Measurements from ENCODE around the gene PCARE.

The PCARE gene

GRCh38 chr2:29060441-29060840 lies 13.9 kb downstream of the PCARE start:
- Histone ChIP-seq H3K4me1 (ENCODE audit: control insufficient read depth, insufficient read depth, low read length) (no peaks in the 10 kb centered on the region), H3K9me3 (ENCODE audit: control insufficient read depth, insufficient read depth, low read depth, low read length) (no peaks in the 10 kb centered on the region), H3K27ac (ENCODE audit: extremely low read depth, low read depth, low read length) (no peak overlapping the region), H3K36me3 (ENCODE audit: control insufficient read depth in 2 of 2, insufficient read depth in 1 of 2, low read length in 2 of 2) (no peaks in the 10 kb centered on the region), H3K4me3 (ENCODE audit: low read depth, low read length) (no peak overlapping the region)
- ChIA-PET POLR2A (no interaction called here), CTCF (no interaction called here)
- TF ChIP-seq ZNF473 (tag by site-specific recombination; IDR thresholded peaks at IDR 0.05) (no peak), HOXC10 (CRISPR knock-in tag; IDR thresholded peaks at IDR 0.05) (no peak), ZSCAN16 (tag by site-specific recombination; IDR thresholded peaks at IDR 0.05) (no peak), BCL6B (tag by site-specific recombination; IDR thresholded peaks at IDR 0.05) (no peak), FEZF1 (tag by site-specific recombination; IDR thresholded peaks at IDR 0.05) (no peak), CTCF (tag by site-specific recombination; IDR thresholded peaks at IDR 0.05) (no peak), ZNF302 (tag by site-specific recombination; IDR thresholded peaks at IDR 0.05; ENCODE audit: low read depth) (no peak), ZNF654 (tag by site-specific recombination; IDR thresholded peaks at IDR 0.05; ENCODE audit: low read depth) (no peak), ZNF2 (tag by site-specific recombination; IDR thresholded peaks at IDR 0.05) (no peak), ZNF423 (tag by site-specific recombination; IDR thresholded peaks at IDR 0.05) (no peak), EGR2 (tag by site-specific recombination; IDR thresholded peaks at IDR 0.05; ENCODE audit: low read depth) (no peak), INSM2 (tag by site-specific recombination; IDR thresholded peaks at IDR 0.05) (no peak)

- H3K4me3 ChIP-seq (ENCODE audit: low read depth, low read length) = no peak overlapping the region
- H3K36me3 ChIP-seq (ENCODE audit: control insufficient read depth in 2 of 2, insufficient read depth in 1 of 2, low read length in 2 of 2) = no peaks in the 10 kb centered on the region
- no peaks in the 10 kb centered on the region for H3K9me3 ChIP-seq (ENCODE audit: control insufficient read depth, insufficient read depth, low read depth, low read length)
- CTCF ChIA-PET = no interaction called here
- no peak for TF ChIP-seq ZNF239 (tag by site-specific recombination; IDR thresholded peaks at IDR 0.05)
- no peak for TF ChIP-seq ZBTB48 (tag by site-specific recombination; IDR thresholded peaks at IDR 0.05)
- TF ChIP-seq ZNF571 (tag by site-specific recombination; IDR thresholded peaks at IDR 0.05) = no peak
- TF ChIP-seq ZSCAN23 (tag by site-specific recombination; IDR thresholded peaks at IDR 0.05) = no peak
- no peak for TF ChIP-seq OSR2 (tag by site-specific recombination; IDR thresholded peaks at IDR 0.05)
- no peak for TF ChIP-seq ZNF280C (tag by site-specific recombination; IDR thresholded peaks at IDR 0.05)
- TF ChIP-seq FEZF1 (tag by site-specific recombination; IDR thresholded peaks at IDR 0.05) = no peak
- TF ChIP-seq ZNF48 (tag by site-specific recombination; IDR thresholded peaks at IDR 0.05) = no peak
- no peak for TF ChIP-seq ZNF785 (tag by site-specific recombination; IDR thresholded peaks at IDR 0.05)
- no peak for TF ChIP-seq ZNF529 (tag by site-specific recombination; IDR thresholded peaks at IDR 0.05; ENCODE audit: insufficient replicate concordance)
- no peak for TF ChIP-seq ZNF248 (tag by site-specific recombination; IDR thresholded peaks at IDR 0.05)
- no peak for TF ChIP-seq ZNF76 (tag by site-specific recombination; IDR thresholded peaks at IDR 0.05; ENCODE audit: borderline replicate concordance, low read depth)
- no peak for TF ChIP-seq IKZF3 (tag by site-specific recombination; IDR thresholded peaks at IDR 0.05)
- TF ChIP-seq ZNF501 (tag by site-specific recombination; IDR thresholded peaks at IDR 0.05) = no peak
- H3K27ac ChIP-seq (ENCODE audit: extremely low read depth, low read depth, low read length) = no peak overlapping the region
- no peaks in the 10 kb centered on the region for H3K4me1 ChIP-seq (ENCODE audit: control insufficient read depth, insufficient read depth, low read length)
- POLR2A ChIA-PET = no interaction called here
Measured at GRCh38 chr2:29059624-29060023, 14.7 kb downstream of the PCARE start.

Measured in HEK293 (cell line).